Mammary epithelial cell (primary cell): ENCODE measurements around the gene LRMDA.

Experiments
- EZH2 ChIP-seq: IDR thresholded peaks from 2 replicates; pipeline ENCODE4 v1.6.1; 2012; ENCODE audit warnings: low read length, inconsistent platforms, borderline replicate concordance
- TF ChIP-seq, protein P1 (sequence below), 2 donors: IDR thresholded peaks in 1 of 2; conservative IDR thresholded peaks in 1 of 2; 2 replicates each; pipeline ENCODE4 v1.5.1; 2011 to 2012; ENCODE audit warnings: inconsistent platforms in 2 of 2, low read length in 2 of 2, mild to moderate bottlenecking in 2 of 2, control low read depth in 1 of 2, low read depth in 1 of 2; ENCODE audit not compliant: insufficient read depth in 1 of 2; ENCODE audit errors: extremely low read depth in 1 of 2

GRCh38 chr10:75726522-75727483 is 295.4 kb downstream of the LRMDA start:
- TF ChIP-seq EZH2: no peak
- TF ChIP-seq, protein P1, sequence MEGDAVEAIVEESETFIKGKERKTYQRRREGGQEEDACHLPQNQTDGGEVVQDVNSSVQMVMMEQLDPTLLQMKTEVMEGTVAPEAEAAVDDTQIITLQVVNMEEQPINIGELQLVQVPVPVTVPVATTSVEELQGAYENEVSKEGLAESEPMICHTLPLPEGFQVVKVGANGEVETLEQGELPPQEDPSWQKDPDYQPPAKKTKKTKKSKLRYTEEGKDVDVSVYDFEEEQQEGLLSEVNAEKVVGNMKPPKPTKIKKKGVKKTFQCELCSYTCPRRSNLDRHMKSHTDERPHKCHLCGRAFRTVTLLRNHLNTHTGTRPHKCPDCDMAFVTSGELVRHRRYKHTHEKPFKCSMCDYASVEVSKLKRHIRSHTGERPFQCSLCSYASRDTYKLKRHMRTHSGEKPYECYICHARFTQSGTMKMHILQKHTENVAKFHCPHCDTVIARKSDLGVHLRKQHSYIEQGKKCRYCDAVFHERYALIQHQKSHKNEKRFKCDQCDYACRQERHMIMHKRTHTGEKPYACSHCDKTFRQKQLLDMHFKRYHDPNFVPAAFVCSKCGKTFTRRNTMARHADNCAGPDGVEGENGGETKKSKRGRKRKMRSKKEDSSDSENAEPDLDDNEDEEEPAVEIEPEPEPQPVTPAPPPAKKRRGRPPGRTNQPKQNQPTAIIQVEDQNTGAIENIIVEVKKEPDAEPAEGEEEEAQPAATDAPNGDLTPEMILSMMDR (conservative IDR thresholded peaks at IDR 0.05 in 1 of 2, IDR thresholded peaks at IDR 0.05 in 1 of 2; ENCODE audit: extremely low read depth in 1 of 2, insufficient read depth in 1 of 2, low read depth in 1 of 2, low read length in 2 of 2): no peak
